Activated T-cell treated with anti-CD3 and anti-CD28 coated beads, Interleukin-2, amount 50 U/mL, for 48 hours (primary cell): Measurements from ENCODE around the gene SIK1.
"Not testable (repeated sequence)": the region's sequence is repeated elsewhere in the genome, so short reads cannot be mapped to it uniquely, and the experiment has no call there.

ENCODE experiments used
- DNase-seq, 2 experiments: peaks; one replicate each; pipeline ENCODE4 v3.0.0-alpha.2; 2020

SIK1 gene

DNA sequence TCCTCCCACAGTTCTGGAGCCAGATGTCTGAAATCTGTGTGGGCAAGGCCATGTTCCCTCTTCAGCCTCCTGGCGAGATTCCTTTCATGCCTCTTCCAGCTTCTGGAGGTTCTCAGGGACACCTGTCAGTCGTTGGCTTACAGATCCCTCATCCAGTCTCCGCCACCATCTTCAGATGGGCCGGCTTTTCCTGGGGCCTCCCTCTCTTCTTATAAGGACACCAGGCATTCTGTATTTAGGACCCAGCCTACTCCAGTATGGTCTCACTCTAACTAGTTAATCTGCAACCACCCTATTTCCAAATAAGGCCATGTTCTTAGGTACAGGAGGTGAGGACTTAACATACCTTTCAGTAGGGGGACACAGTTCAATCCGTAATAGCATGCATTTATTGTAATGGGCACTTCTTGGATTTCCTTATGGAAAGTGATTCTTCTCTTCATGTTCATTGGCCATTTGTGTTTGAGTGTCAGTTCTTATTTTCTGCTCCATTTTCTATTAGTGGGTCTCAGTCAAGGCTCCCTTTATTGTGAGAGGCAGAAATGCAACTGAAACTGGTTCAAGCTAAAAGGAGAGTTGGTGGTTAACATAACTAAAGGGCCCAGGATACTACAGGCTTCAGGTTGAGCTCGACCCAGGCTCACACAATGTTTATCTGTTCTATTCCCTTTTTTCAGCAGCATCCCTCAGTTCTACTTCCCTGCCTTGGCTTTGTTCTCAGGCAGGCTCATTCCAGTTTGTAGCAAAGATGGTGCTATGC, 12.6 kb upstream of the SIK1 start:
- DNase-seq = not testable (repeated sequence)

DNA sequence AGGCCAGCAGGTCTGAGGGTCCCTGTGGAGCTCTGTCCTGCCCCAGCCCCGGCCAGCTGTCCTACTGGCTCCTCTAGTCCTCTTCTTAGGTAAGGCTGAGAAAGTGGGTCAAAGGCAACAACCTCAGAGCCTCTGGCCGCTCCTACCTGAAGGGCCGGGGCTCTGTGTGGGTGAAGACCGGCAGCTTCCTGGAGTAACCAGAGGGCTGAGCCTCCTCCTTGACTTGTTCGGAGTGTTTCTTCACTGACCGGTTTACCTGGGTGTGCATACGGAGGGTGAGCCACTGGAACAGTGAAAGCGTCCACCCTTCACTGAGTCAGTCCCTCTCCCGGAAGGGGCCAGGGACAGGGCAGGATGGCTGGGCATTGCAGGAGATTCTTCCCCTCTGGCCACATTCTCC, 9.3 kb upstream of the SIK1 start:
- not testable (repeated sequence) for DNase-seq

DNA sequence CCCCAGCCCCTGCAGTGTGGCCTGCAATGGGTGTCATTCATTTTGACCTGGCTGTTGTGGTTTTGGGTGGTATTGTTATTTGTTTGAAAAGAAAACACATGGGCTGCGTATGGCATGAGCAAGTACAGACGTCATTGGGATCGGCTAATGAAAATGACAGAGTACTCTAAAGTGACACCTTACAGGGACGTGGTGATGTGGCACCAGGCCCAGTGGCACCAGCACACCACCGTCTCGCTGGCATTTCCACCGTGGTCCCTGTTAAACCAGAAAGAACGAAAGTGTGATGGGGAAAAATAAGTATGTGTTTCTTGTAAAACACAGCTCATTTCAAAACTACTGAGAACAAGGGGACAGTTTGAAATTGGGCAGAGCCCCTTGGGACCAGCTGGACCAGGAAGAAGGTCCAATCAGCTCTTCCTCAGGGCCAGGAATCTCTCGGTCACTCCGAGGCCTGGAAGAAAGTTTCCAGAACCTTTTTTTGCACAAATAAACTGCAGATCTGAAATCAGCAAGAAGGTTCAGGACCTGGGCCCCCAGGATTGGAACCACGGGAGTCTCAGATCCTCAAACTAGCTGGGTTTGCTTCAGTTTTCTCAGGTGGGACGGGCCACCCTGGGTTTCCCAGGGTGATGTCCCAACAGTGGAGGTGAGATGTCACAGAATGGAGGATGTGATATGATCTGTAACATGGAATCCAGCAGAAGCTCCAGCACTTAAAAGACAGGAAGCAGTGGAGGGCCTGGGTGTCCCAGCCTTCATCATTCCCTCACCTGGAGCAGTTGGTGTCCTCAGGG, 6.6 kb upstream of the SIK1 start:
- not testable (repeated sequence) for DNase-seq

DNA sequence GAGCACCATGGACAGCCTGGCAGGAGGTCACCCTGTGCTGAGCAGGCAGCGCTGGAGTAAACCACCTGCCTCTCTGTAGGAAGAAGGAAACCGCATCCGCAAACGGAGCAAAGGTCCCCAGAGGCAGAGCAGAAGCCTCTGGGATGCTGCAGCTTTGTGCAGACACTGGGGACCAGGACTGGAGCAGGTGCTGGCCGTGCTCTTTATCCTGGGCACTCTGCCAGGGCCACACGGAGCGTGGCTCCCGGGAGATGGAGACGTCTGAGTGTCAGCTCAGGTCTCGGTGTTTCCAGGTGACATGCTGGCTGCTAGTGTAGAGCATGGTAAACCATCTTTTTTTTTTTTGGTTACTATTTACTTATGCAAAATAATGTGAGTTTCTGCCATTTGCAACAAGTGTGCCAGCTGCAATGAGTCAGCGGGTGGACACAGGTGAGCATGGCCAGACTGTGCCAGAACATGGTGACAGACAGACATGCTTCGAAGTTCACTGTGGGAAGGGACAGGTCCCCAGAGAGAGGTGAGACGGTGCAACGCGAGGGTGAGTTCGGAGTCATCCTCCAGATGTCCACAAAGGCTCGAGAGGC, 4.0 kb upstream of the SIK1 start:
- DNase-seq = not testable (repeated sequence)

DNA sequence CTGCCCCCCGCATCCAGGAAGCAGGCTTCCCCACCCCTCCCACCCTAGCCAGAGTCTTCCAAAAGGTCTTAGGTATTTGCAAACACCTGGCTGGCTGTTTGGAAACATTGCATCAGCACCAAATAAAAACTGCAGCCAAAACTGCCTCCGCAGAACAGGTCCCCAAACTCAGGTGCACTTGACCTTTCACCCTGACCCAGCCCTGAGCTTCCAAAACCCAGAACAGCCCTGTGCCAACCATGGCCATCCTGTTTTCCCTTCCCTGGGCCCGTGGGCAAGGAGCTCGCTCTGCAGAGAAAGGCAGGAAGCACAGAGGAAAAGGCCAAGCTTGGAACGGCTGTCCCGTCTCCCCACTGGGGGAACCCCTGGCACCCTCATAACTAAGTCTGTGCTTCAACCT, 2.0 kb upstream of the SIK1 start:
- not testable (repeated sequence) for DNase-seq

DNA sequence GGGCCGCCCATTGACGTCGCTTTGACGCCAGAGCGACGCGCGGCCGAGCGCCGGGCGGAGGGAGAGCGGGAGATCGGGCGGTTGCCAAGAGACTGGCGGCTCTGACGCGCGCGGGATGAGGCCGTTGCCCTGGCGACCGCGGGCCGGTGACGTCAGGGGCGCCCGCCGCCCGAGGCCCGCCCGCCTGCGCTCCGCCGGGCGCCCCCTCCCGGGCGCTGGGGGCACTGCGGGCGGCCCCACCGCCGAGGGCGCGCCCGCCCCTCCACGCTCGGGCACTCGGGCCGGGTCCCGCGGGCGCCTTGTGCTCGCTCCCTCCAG, 270 bp upstream of the SIK1 start:
- not testable (repeated sequence) for DNase-seq

DNA sequence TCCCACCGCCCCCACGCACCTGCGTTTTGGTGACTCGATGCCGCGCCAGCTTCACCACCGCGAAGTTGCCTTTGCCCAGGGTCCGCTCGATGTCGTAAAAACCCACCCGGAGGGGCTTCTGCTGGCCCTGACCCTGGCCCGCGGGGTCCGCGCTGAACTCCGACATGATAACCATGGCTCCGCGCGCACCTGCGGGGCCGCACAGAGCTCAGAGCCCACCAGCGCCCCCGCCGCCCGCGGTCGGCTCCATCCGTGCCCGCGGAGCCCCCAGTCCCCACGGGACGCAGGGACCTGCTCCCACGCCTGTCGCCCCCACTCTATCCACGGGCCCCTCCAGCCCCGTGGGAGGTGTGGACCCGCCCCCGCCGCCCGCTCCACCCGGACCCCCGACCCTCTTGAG, 927 bp downstream of the SIK1 start:
- DNase-seq = not testable (repeated sequence)

DNA sequence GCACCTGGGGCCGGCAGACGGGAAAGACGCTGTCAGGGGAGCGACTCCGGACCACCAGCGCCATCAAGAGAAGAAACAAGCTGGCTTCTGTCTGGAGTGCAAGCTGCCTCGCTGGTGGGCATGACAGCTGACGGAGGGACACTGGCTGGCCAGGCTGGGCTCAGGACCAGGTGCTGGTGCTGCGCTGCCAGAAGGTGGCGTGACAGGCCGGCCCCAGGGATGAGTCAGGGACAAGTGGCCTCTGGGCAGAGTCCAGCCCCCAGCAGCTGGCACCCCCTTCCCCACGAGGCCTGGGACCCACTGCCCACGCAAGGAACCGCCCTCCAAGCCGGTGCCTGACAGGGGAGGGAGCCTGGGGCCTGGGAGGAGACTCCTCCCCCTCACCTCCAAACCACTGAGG, 7.5 kb downstream of the SIK1 start:
- DNase-seq = not testable (repeated sequence)

DNA sequence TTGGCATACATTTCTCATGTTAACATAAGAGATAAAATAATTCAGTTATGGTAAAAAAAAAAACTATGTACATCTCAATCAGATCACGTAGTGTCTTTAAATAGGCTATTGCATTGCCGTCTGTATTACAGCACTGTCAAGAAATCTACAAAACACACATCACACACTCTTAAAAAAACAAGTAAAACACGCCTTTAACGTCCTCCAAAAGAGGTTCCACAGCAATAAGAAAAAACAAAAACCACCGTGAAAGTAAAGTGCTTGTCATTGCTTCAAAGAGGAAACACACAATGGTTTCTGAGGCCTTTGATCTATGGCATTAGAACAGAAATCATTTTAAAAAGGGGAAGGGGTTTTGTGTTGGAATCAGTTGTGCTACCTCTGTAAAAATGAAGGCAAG, 12.4 kb downstream of the SIK1 start:
- not testable (repeated sequence) for DNase-seq

DNA sequence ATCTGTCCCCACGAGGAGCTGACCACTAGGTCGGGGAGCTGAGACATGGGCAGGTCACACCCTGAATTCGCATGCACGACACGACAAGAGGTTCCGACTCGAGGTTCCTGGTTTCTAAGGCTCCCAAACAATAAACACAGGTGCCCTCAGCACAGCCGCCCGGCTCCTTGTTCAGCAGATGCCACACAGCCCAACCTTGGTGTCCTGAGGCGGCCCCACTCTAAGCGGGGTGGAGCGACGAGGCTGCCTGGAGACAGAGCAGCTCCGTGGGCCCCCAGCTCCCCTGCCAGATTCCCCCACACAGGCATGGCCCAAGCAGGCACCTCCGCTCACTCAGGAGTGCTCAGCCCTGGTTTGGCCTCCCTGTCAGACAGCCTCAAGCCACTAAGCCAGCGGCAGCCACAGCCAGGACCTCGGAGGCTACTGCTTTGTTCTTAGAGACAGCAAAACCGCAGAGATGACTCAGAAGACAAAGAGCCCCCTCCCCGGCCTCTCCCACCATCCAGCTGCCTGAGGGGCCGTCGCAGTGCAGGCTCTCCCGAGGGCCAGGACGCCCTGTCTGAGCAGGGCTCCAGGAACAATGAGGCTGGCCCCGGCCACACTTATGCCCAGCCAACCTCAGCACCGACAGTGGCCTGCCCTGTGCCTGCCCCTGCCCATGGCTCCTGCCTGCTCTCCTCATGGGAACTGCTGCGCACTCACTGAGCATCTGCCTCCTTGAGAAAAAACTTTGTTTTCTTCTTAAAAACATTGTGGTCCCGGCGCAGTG, 14.7 kb downstream of the SIK1 start:
- not testable (repeated sequence) for DNase-seq

DNA sequence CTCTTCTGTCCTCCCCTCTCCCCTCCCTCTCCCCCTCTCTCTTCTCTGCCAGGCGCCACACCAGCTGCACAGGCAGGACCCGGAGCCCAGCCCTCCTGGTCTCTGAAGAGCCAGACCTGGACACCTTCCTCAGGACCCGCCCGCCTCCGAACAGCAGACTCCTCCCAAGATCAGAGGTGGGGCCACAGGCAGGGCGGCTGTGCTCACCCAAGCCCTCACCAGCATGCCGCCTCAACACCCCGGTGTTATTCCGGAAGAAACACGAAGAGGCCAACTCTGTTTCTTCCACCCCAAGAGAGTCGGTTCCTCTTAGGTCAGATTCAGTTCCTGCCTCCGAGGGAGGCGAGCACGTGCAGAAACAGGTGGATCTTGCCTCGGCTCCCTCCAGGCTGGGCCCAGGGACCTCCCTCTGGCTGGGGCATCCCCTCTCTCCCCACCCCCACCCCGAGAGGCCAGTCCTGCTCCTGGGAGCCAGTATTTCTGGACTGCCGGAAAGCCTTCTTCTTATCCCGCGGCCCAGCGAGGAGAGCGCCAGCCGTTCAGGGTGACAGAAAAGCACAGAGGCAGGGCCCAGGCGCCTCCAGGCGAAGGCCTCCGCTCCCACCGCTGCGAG, 16.4 kb downstream of the SIK1 start:
- DNase-seq = not testable (repeated sequence)

DNA sequence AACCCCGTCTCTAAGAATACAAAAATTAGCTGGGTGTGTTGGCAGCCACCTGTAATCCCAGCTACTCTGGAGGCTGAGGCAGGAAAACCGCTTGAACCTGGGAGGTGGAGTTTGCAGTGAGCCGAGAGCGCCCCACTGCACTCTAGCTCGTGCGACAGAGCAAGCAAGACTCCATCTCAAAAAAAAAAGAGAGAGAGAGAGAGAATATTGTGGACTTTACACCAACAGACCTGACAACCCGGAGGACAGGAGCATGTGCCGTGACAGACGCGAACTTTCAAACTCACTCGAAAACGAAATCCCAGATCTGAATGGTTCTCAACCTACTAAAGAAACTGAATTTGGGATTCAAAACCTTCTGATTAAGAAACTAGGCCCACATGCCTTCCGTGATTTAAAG, 19.8 kb downstream of the SIK1 start:
- DNase-seq = not testable (repeated sequence)

DNA sequence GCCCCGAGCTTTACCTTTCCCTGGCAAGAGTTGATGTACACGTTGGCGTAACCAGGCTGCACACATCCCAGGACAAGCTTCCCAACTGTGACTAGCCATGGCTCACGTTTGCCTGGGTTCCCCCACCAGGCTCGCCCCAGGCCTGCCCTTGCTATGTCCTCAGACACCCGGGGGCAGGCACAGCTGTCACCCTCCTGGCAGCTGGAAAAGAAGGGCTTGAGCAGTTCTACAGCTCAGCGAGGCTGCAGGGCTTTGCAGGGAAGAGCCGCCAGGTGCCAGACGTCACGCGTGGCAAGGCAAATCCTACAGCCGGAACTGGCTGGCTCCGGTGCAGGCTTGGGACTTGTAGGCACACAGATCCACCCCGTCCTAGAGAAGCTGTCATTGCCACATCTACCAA, 22.5 kb downstream of the SIK1 start:
- not testable (repeated sequence) for DNase-seq

DNA sequence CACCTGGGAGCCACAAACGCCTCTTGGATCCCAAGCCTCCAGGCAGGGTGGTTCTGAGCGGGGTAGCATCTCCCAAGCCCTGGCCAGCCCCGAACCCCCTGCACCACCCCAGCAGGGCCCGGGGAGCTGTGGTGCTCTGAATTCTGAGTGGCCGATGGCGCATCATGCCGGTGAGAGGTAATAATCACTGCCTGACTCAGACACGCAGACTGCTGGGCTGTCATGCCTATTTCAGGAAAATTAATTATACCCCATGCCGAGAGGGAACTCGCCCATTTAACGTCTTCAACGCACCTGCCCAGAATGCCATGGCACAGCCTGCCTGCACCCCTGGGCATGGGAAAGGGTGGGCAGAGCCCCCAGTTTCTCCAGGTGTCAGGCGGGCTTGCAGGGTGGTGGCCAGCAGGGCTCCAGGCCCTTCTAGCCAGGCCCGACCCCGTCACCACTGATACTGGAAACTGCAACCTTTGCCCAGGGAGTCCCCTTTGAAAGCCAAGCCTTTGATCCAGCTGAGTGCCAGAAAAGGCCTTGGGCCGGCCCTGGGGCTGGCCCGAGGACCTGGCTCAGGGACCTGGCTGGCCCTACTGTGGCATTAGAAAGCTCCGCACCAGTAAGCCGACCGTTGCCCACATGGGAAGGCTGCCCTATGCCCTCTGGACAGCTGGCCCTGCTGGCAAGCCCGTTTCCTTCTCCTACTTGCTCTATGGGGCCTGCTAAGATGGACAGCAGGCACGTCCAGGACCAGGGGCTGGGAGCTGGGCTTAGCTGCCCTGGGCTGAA, 23.1 kb downstream of the SIK1 start:
- DNase-seq = not testable (repeated sequence)

DNA sequence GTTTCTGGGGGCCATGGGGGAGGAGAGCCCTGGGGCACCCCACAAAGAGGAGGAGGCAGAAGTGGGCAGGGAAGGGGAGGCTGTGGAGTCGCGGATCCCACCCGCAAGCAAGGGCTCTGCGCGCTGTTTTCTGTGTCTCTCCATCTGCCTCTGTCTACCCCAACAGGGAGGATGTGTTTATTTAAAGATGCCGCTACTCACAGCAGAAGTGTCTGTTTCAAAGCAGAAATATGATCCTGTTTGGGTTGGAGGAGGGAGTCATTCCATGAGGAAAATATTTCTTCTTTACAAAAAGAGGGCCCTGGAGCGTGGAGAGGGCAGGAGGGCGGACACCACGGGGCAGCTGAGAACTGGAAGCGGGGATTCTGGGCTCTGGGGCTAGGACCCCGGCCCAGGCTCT, 25.8 kb downstream of the SIK1 start:
- DNase-seq = not testable (repeated sequence)

DNA sequence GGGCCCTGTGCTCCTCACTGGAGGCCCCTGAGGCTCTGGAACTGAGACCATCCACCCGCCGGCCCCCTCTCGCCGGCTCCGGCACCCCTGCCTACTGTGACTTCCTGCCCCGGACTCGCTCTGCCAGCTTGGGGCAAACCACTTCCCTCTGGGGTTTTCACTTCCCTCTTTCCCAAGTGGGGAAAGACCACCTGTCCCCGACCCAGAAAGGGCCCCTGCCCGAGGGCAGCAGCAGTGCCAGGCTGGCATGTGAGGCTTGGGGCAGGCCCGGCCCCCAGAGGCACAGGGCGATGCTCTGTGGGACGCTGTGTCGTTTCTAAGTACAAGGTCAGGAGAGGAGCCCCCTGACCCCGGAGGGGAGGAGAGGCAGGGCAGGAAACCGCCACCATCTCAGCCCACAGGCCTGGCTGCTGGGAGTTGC, 27.3 kb downstream of the SIK1 start:
- DNase-seq = not testable (repeated sequence)

DNA sequence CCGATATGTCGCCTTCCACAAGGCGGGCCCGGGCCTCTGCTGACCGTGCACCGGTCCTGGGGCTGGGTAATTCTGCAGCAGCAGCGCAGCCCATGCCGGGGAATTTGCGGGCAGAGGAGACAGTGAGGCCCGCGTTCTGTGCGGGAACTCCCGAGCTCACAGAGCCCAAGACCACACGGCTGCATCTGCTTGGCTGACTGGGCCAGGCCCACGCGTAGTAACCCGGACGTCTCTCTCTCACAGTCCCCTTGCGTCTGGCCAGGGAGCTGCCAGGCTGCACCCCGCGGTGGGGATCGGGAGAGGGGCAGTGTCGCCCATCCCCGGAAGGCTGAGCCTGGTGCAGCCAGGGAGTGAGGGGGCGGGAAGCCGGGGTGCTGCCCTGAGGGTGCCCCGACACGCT, 27.8 kb downstream of the SIK1 start:
- not testable (repeated sequence) for DNase-seq

DNA sequence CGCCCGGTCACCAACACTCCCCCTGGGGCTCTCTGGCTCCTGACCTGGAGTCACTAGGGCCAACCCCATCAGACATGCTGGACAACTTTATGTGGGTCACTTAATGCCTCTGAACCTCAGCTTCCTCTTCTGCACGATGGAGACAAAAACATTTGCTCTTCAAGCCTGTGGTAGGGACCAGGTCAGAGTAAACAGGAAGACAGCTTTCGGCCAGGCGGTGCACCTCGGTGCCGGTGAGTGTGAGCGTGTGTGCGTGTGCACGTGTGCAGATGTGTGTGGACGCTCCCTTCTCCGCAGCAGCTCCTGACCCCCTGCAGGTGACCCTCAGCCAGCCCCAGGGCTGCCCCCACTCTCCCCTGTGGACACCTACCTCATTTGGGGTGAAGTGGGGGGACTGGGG, 28.4 kb downstream of the SIK1 start:
- not testable (repeated sequence) for DNase-seq

DNA sequence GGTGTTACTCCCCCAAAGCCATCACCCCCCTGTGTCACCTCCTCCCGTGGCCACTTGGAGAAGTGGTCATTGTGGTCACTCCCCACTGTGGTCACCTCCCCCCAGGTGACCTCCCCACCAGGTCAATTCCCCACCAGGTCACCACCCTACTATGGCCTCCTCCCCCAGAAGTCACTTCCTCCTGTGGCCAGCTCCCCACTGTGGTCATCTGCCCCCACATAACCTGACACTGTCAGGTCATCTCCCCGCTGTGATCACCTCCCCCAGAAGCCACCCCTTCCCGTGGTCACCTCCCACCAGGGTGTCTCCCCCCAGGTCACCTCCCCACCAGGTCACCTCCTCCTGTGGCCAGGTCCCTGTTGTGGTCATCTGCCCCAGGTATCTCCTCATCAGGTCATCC, 28.9 kb downstream of the SIK1 start:
- DNase-seq = not testable (repeated sequence)

DNA sequence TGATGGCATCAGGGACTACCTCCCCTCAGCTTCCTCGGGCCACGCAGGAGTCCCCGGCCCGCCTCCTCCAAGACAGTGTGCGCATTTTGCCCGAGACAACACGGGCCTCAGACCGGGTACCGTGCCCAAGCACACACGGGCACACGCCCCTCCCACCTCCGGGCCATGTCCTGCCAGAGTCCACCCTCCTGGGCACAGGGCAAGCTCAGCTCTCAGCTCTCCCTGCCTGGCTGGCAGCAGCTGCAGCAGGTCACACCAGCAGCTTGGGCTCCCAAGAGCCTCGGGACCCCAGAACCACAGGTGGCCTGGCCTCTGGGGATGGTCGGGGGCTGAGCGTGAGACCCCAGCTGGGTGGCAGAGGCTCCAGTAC, 29.5 kb downstream of the SIK1 start:
- not testable (repeated sequence) for DNase-seq

DNA sequence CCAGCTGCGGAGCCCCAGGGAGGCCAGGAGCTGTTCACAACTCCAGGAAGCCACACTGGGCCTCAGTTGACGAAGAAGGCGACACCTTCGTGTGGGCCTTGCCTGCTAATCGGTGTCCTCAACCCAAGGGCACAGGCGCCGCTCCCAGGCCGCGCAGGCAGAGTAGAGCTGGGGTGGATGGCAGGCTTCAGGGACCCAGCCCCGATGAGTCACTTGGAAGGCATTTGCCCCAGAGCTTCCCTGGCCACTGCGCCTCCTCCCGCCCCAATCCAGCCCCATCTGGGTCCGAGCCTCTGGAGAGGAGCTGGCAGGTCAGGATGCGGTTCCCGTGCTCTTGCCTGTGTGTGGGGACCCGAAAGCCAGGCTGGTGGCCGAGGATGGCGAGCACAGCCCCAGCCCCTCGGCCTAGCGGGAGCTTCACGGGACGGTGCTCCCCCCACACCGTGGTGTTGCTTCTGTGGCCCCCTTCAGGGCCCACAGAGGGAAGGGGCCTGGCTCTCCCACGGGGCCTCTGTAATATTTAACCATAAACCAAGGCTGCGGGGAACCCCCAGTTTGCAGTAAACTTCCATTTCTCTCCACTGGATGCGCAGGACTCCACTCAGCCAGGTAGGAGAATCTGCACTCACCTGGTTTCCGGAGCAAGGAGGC, 30.0 kb downstream of the SIK1 start:
- not testable (repeated sequence) for DNase-seq
